Measurements from ENCODE around the gene FMN1. TPM values are rescaled to one million over a fixed set of nuclear protein-coding genes. Genes with fewer than 3 reads are reported as not detected.
A peak's percentile ranks its signal among the peaks of the same experiment; 100 is the strongest.

Gene FMN1
- total and polyA plus RNA-seq, 2 of the 8 experiments (the other 6 are each of a cell fraction or from before 2014, with no cell fraction given), result 0.27 to 3.7 TPM

DNA sequence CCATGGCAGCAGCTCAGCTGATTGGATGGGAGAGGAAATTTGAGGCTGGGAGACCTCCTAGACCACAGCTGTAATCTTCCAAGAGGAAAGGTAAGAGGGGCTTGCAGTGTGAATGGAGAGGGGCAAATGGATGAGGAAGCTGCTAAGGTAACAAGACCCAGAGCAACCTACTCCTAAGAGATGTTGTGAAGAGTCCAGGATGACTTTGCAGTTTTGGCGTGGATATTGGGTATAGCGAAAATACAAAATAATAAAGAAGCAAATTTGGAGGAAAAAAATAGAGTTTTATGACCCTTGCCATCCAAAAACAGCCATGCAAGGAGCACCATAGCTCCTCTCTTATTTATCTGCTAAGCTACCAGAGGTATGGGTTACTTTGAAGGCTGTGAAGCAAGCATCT lies 290.1 kb downstream of the FMN1 start:
- no peak overlapping the region for H2BK120ac ChIP-seq (replicated peaks; ENCODE audit: low read depth, low read length)
- H3K14ac ChIP-seq (ENCODE audit: insufficient read length), result no peak overlapping the region
- H3K4ac ChIP-seq (replicated peaks; ENCODE audit: insufficient read length, low read depth, low read length), result no peak overlapping the region
- H4K20me1 ChIP-seq (replicated peaks in 1 of 2; ENCODE audit: control insufficient read depth in 1 of 2, insufficient read depth in 2 of 2, low read length in 2 of 2), result no peaks in the 10 kb centered on the region
- H3K27me3 ChIP-seq (replicated peaks in 1 of 4; ENCODE audit: control insufficient read depth in 3 of 4, extremely low read depth in 1 of 4, insufficient read depth in 3 of 4, low read length in 3 of 4), result no peaks in the 10 kb centered on the region
- H2BK12ac ChIP-seq (ENCODE audit: low read depth, low read length), result no peak overlapping the region
- H4K5ac ChIP-seq (ENCODE audit: insufficient read length, low read depth, low read length), result no peak overlapping the region
- TF ChIP-seq POLR2AphosphoS5 (IDR thresholded peaks at IDR 0.05; ENCODE audit: low read depth, low read length), result no peak
- no peak overlapping the region for H4K8ac ChIP-seq (ENCODE audit: extremely low read depth, insufficient read depth, low read length)
- no peak overlapping the region for H2AK5ac ChIP-seq (ENCODE audit: low read depth, low read length)
- WGBS, 2 experiments (ENCODE audit: extremely low coverage in 1 of 2, insufficient coverage in 1 of 2, insufficient read length in 1 of 2, insufficient replicate concordance in 2 of 2, low coverage in 1 of 2, low lambda C conversion rate in 2 of 2, missing lambda C conversion rate in 1 of 2), result 89 to 100% methylated on average over 2 of the region's 2 CpGs
- H3K9me3 ChIP-seq (ENCODE audit: insufficient read depth in 2 of 2, low read depth in 1 of 2, low read length in 1 of 2), result no peaks in the 10 kb centered on the region
- no peaks in the 10 kb centered on the region for H3K79me2 ChIP-seq (ENCODE audit: control insufficient read depth in 1 of 2, insufficient read depth in 2 of 2, low read length in 2 of 2)
- 0 out of 2 replicates have a peak overlapping the region, but pooled peaks have one; percentile 35 for H2BK20ac ChIP-seq (ENCODE audit: low read length)
- H2BK5ac ChIP-seq (ENCODE audit: low read depth, low read length), result no peak overlapping the region
- no peak for DNase-seq (ENCODE audit: low read depth in 1 of 2, low spot score in 2 of 2)
- H3K56ac ChIP-seq (replicated peaks; ENCODE audit: insufficient read length, low read depth, low read length), result no peak overlapping the region
- H4K91ac ChIP-seq (replicated peaks; ENCODE audit: insufficient read length, low read length), result no peak overlapping the region
- H3K9ac ChIP-seq (replicated peaks in 1 of 4; ENCODE audit: extremely low read depth in 1 of 4, low read depth in 3 of 4, low read length in 3 of 4), result no peak overlapping the region
- H2AFZ ChIP-seq (ENCODE audit: low read length), result no peak overlapping the region
- H2BK15ac ChIP-seq (ENCODE audit: low read length), result 0 out of 2 replicates have a peak overlapping the region, but pooled peaks have one; percentile 54
- FAIRE-seq, result no peak
- no peak overlapping the region for H3K4me3 ChIP-seq (ENCODE audit: extremely low read depth in 1 of 4, insufficient read depth in 2 of 4, low read depth in 3 of 4, low read length in 4 of 4)
- no peak overlapping the region for H3K23ac ChIP-seq (ENCODE audit: insufficient read length)
- no peaks in the 10 kb centered on the region for H3K79me1 ChIP-seq (ENCODE audit: low read depth, low read length)
- H3K18ac ChIP-seq (ENCODE audit: extremely low read depth, low read length), result no peak overlapping the region
- no peaks in the 10 kb centered on the region for H3K36me3 ChIP-seq (ENCODE audit: control insufficient read depth in 2 of 4, insufficient read depth in 4 of 4, low read length in 3 of 4)
- no peak overlapping the region for H3K4me2 ChIP-seq (ENCODE audit: insufficient read depth in 1 of 2, low read depth in 2 of 2, low read length in 2 of 2)
- ChIA-PET CTCF (ENCODE audit: partially characterized antibody) (interaction anchor here (1.8 to 2.9 kb wide), 2 partner anchors 17 to 32 kb away, joined by 5 to 10 read pairs; no protein-coding TSS in a partner anchor), POLR2A (ENCODE audit: partially characterized antibody) (no interaction called here)
- peaks cover 0 to 10% (median 4%) of the 10 kb centered on the region in 4 experiments; a peak in 4 of 7 replicates for H3K4me1 ChIP-seq (replicated peaks in 1 of 4; ENCODE audit: control insufficient read depth in 3 of 4, insufficient read depth in 4 of 4, low read length in 3 of 4)
- no peak overlapping the region for H3K27ac ChIP-seq (ENCODE audit: low read depth, low read length)
- no peaks in the 10 kb centered on the region for H3K23me2 ChIP-seq (ENCODE audit: low read depth, low read length)
